Neural cell (in vitro differentiated cells): ENCODE results near the gene GALNT1.

Experiments
- CTCF ChIP-seq: fragments of 450-650 bp; IDR thresholded peaks from 2 replicates; pipeline ENCODE4 v1.5.1; 2014; ENCODE audit warnings: antibody characterized with exemption, mild to moderate bottlenecking, moderate library complexity; ENCODE audit not compliant: poor library complexity, severe bottlenecking
- EZH2 ChIP-seq: fragments of 200-600, 300-800 bp; shearing (Covaris generic), sonication (generic); IDR thresholded peaks from 2 replicates; pipeline ENCODE4 v1.6.1; 2014; ENCODE audit warnings: antibody characterized with exemption, low read length, borderline replicate concordance, mild to moderate bottlenecking; ENCODE audit not compliant: insufficient read depth, poor library complexity, severe bottlenecking
- MXI1 ChIP-seq: fragments of 450-650 bp; conservative IDR thresholded peaks from 2 replicates; pipeline ENCODE4 v1.6.1; 2014; ENCODE audit warnings: antibody characterized with exemption, mild to moderate bottlenecking; ENCODE audit not compliant: poor library complexity, severe bottlenecking
- POLR2AphosphoS5 ChIP-seq: IDR thresholded peaks from 2 replicates; pipeline ENCODE4 v1.6.1; 2012
- RAD21 ChIP-seq: fragments of 450-650 bp; conservative IDR thresholded peaks from 2 replicates; pipeline ENCODE4 v1.6.1; 2014; ENCODE audit warnings: antibody characterized with exemption, mild to moderate bottlenecking, moderate library complexity
- REST ChIP-seq: IDR thresholded peaks from 2 replicates; pipeline ENCODE4 v1.6.1; 2012; ENCODE audit warnings: borderline replicate concordance
- SMC3 ChIP-seq: fragments of 450-650 bp; conservative IDR thresholded peaks from 2 replicates; pipeline ENCODE4 v1.6.1; 2014; ENCODE audit warnings: antibody characterized with exemption, mild to moderate bottlenecking, moderate library complexity; ENCODE audit not compliant: poor library complexity

- TF ChIP-seq CTCF: no peak
- TF ChIP-seq REST: no peak
- TF ChIP-seq POLR2AphosphoS5: no peak
- TF ChIP-seq SMC3: no peak
- no peak for TF ChIP-seq RAD21
- TF ChIP-seq MXI1: no peak
- no peak for TF ChIP-seq EZH2
Observed at GRCh38 chr18:35535297-35535696, 46.2 kb upstream of the GALNT1 start.
